Middle frontal gyrus (tissue), 1 donor: ENCODE data around the gene RAP1GDS1.
A peak's percentile ranks its signal among the peaks of the same experiment; 100 is the strongest.

ENCODE experiments used
- DNase-seq: peaks from one replicate; pipeline ENCODE4 v3.0.0-alpha.2; 2015; ENCODE audit warnings: low spot score; ENCODE audit errors: extremely low spot score

Gene RAP1GDS1, protein sequence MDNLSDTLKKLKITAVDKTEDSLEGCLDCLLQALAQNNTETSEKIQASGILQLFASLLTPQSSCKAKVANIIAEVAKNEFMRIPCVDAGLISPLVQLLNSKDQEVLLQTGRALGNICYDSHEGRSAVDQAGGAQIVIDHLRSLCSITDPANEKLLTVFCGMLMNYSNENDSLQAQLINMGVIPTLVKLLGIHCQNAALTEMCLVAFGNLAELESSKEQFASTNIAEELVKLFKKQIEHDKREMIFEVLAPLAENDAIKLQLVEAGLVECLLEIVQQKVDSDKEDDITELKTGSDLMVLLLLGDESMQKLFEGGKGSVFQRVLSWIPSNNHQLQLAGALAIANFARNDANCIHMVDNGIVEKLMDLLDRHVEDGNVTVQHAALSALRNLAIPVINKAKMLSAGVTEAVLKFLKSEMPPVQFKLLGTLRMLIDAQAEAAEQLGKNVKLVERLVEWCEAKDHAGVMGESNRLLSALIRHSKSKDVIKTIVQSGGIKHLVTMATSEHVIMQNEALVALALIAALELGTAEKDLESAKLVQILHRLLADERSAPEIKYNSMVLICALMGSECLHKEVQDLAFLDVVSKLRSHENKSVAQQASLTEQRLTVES

DNA sequence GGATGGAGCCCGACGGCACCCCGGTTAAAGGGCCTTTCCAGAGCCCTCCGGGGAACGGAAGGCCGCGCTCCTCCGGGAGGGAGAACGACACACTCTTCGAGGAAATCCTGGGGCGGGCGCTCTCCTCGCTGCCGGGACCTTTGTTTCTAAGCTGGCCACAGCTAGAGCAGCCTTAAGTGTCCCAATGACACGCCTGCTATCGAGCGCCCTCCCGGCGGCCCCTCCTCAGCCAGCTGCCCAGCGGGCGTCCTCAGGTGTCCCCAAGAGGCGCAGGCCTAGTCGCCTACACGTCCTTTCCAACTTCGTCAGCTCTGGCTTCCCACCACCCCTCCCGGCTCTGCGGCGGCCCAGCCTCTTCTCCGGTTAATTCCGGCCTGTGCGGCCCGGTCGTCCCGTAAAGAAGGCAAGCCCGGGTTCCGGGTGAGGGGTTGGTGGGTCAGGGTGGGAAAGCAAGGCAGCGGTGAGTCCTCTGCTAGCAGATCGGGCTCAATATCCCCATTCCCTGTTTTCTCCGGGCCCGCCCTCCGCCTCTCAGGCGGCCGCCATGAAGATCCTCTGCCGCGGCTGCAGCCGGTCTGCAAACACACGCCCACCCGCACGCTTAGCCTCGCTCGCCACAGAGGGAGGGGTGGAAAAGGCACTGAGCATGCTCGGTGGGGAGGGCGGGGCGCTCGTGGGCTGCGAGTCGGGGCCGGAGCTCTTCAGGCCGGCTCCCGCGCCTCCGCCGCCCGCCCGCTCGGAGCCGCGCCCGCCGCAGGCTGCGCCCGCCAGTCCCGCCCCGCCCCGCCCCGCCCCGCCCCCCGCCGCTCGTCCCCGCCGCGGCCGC lies at the start of gene RAP1GDS1:
Gene RAP1GDS1 (plus strand): TSS at position 806 of the 826 bp plus-strand sequence. CDS start 182 bp downstream, outside the sequence.
- DNase-seq = peak; percentile 93

DNA sequence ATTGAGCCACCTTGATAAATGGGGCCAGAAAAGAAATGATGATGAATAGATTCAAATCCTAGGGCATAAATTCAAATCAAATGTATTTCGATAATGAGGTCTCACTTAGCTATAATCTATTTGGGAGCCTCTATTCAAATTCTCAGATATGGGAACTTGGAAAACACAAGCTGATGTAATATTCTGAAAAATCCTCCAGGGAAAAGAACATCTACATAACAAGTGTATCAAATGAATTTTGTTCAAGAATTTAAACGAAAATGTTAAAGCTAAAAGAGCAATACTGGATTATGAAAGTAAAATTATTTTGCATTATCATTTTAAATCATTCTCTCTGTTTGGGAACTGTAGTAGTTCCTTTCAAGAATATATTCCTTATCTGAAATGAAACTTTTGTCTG lies 38.9 kb upstream of the RAP1GDS1 start:
- no peak for DNase-seq

DNA sequence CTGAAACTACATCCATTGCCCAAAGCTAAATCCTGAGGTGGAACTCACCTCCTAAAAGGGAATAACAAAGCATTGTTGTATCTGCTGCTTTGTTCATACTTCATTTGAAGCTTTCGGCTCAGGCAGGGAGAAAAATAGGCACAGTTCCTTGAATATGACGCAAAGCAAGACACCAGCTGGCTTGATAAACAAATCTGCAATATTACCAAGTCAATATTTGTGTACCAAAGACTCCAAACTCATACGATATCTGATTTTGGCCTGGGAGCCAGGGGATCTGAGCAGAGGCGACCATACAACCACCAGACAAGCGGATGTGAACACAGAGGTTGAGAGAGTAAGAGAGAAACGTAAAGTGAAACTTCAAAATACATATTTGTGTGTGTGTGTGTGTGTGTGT lies 34.8 kb upstream of the RAP1GDS1 start:
- no peak for DNase-seq

DNA sequence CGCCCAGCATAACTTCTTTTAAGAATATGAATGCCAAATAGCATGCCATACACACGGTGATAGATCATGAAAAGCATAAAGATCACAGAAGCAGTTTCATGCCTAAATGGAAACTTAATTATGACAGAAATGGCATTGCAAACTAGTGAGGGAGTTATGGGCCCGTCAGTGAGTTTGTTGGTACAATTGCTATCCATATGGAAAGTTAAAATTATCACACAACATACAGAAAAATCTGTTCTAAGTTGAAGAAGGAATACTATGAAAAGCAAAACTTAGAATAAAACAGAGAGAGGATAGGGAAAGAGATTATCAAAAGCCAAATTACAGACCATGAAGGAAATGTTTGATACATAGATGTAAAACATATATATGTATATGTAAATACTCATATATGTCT lies 30.2 kb upstream of the RAP1GDS1 start:
- DNase-seq = no peak

DNA sequence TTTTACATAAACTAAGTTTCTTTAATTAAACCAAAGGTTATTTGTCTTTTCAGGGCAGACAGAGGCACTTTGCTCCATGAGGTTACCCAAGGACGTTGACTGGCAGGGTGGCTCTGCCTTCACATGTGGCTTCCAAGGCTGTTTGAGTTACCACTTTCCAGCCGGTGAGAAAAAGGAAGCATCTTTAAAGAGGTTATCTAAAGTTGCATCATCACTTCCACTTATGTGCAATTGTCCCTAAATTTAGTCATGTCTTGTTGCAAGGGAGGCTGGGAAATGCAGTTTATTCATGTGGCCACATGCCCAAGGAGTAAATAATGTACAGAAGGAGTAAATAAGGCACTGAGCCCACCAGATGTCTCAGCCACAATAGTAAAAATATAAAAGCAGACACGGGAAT lies 29.0 kb upstream of the RAP1GDS1 start:
- DNase-seq = no peak

DNA sequence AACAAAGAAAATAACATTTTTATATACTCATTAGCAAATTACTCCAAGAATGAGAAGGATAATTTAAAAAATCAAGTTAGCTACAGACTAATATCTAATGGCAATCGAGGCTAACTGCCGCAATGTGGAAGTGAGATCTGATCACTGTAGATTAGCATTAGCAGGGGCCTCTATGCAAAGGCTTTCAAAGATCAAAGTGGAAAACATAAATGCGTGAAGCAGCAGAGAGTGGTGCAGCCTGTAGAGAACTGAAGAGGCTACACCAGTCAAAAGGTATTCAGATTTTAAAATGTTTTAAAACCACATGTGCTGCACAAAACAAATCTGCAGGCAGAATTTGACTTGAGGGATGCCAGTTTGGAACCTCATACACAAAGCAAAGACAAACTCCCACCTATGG lies 24.0 kb upstream of the RAP1GDS1 start:
- DNase-seq = no peak

DNA sequence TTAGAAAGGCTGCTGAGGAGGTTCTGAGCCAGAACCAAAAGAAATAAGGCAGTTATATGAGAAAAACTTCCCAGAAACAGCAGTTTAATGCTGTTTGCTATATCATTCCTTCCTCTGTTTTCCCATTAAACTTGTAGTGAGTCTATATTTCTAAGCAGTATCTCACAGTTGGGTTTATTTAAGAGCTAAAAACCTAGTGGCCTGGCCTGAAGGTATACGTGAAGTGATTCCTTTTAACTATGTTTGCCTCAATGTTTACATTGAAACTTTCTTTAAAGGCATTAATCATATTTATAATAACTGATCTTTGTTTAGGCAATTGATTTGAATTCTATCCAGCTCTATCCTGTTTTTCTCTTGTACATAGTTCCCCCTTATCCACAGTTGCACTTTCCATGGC lies 19.1 kb upstream of the RAP1GDS1 start:
- no peak for DNase-seq

DNA sequence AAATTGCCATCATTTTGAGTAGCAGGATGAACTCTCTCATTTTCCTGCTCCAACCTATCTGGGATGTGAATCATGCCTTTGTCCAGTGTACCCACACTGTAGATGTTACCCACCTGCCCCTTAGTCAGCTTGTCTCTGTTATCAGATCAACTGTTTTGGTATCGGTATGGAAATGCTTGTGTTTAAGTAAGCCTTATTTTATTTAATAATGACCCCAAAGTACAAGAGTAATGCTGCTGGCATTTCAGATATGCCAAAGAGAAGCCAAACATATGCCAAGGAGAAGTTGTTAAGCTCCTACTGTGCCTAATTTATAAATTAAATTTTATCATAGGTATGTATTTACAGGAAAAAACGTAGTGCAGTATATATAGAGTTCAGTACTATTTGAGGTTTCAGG lies 18.6 kb upstream of the RAP1GDS1 start:
- DNase-seq = no peak

DNA sequence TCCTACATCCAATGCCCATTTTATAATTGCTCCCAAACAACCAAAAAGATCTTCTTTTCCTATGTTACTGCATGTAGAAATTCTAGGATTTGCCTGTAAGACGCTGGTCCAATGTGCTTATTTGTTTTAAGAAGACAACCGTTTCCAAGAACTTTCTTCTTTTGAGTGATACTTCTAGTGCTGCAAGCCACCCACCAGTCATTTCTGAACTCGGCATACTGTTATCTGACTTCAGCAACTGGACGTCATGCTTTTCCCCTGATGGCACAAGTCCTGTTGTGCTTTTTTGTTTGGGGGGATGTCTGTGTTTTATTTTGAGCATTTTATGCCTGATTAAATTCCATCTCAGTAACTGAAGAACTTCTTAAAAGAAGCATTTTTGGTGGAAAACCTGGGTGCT lies 16.0 kb upstream of the RAP1GDS1 start:
- no peak for DNase-seq

DNA sequence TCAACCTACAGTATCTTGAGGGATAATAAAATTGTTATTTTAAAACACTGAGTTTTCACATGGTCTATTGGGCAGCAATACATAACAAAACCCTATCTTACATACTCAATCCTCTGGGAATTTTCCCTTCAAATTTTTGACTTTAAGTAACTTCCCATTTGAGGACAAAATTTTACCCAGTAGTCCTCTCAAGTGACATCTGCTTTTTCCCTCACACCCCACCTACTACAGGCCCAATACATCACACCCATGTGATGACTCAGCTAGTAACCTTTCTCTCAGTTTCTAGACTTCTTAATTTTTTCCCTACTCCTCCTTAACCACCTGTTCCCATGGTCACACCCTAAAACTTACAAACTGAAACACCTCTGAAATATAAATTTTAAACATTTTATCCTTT lies 12.2 kb upstream of the RAP1GDS1 start:
- no peak for DNase-seq

DNA sequence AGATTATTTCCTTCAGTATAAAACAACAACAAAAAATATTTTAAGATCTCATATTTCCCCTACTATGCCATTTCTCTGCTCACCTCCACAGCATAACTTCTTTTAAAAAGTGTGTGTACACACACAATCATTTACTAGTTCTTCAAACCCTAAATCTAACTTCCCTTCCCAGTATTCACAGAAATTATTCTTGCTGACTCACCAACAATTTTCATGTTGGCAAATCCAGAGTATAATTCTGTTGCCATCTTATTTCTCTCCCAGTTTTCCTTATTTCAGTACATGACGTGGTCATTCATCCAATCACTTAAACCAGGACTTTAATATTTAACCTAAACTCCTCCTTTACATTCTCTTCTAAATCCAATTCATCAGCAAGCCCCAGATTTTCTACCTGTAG lies 11.4 kb upstream of the RAP1GDS1 start:
- DNase-seq = no peak

DNA sequence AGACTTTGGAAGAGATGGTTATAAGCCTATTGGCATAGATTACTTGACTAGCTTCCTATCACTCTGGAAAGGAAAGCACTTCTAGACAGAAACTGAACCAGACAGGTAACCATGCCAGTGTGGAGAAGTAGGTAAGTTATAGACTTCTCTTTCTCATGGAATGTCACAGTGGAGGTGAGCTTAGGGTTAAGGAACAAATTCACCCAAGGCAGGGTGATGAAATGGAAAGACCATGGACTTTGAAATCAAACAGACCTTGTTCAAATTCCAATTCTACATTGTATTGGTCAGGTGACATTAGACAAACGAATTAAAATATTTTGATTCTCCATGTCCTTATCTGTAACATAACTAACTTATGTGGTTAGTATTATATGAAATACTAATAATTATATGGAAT lies 7.7 kb upstream of the RAP1GDS1 start:
- no peak for DNase-seq

DNA sequence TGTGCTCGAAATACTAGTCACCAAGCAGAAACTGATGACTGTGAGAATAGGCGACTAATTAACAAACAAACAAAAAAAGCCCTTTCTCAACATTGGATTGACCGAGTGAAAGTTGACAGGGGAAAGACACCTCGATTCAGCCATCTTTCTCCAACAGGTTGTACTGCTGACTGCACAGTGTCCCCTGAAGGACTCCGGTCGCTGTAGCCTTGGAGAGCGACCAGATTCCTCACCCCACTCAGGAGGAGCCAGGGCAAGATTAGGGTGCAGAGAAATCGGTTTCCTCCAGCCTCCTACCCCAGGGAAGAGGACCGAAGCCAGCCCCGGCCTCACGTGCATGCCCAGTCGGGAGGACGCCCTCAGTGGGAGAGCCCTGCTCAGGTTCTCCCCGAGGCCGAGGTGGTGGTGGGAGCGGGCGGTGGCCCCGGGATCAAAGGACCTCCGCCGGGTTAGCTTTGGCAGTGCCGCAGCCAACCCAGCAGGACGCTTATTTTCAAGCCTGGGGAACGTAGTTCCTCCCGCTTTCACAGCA lies 1.1 kb upstream of the RAP1GDS1 start:
- peak; percentile 6 for DNase-seq

DNA sequence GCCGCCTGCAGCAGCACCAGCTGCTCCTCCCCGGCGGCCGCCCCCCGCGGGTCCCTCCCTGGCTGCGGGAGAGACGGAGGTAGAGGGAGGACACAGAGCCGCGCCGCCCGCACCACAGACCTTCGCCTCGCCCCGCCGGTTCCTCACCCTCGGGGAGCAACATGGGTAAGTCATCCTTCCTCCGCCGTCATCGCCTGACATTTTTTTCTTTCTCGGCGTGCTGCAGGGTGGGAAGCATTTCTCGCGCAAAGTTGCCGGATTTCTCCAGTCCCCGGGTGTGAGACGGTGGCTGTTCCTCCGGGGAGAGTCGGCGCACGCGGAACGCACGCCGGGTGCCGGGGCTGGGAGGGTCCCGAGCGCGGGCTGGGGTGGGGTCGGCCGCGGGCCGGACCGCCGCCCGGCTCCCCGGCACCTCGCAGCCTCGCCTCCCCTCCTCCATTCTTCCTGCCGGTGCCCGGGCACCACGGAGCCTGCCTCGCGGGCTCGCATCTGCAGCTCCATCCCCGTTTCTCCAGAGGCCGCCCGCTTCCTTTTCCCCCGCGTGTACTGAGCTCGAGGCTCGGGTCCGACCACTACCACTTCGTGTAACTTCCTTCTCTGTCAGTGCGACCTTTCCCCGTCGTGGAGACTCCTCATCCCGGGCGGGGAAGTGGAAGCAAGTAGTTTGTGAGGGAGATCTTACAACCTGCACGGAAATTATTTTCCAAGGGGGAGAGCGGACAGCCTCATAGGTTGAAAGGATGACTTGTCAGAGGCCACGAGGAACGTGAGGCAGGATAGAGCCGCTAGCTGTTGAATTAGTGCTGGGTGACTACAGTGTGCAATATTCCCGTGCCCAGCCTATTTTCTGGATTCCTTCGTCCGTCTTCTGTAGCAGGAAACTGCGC lies 464 bp downstream of the RAP1GDS1 start:
- DNase-seq = no peak

DNA sequence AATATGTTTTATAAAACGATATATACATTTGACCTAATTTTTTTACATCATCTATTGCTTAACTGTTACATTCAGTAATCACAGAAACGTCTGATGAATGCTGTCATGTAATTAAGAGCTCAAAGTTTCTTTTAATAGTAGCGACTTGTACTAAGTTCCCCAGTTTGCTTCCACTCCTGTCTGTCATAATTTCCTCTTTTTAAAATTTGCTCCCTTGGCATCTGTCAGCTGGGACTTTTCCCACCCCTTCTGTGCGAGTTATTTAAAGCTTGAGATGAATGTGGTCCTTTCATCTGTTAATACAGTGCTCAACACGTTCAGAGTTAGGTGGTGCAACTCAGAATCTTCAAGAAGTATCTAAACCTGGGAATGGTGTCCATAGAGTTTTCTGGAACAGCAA lies 1.2 kb downstream of the RAP1GDS1 start:
- no peak for DNase-seq

DNA sequence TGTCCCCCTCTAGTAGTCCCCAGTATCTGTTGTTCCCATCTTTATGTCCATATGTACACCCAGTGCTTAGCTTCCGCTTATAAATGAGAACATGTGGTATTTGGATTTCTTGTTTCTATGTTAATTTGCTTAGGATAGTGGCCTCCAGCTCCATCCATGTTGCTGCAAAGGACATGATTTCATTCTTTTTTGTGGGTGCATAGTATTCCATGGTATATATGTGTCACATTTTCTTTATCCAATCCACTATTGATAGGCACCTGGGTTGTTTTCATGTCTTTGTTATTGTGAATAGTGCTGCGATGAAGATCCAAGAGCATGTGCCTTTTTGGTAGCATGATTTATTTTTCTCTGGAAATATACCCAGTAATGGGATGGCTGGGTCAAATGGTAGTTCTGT lies 6.3 kb downstream of the RAP1GDS1 start:
- DNase-seq = no peak

DNA sequence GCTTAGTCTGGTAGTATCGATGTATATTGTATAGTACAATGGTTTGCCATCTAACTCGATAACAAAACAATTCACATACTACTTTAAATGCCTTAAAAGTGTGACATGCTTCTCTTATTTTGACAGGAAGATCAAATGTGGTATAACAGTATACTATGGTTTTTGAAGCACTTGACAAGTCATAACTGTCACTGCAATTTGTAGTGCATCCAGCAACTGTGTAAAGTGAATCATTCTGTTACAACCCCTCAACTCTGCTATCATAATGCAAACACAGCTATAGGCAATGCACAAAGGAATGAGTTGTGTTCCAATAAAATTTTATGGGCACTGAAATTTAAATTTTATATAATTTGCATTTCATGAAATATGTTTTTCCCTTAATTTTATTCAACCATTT lies 14.0 kb downstream of the RAP1GDS1 start:
- no peak for DNase-seq

DNA sequence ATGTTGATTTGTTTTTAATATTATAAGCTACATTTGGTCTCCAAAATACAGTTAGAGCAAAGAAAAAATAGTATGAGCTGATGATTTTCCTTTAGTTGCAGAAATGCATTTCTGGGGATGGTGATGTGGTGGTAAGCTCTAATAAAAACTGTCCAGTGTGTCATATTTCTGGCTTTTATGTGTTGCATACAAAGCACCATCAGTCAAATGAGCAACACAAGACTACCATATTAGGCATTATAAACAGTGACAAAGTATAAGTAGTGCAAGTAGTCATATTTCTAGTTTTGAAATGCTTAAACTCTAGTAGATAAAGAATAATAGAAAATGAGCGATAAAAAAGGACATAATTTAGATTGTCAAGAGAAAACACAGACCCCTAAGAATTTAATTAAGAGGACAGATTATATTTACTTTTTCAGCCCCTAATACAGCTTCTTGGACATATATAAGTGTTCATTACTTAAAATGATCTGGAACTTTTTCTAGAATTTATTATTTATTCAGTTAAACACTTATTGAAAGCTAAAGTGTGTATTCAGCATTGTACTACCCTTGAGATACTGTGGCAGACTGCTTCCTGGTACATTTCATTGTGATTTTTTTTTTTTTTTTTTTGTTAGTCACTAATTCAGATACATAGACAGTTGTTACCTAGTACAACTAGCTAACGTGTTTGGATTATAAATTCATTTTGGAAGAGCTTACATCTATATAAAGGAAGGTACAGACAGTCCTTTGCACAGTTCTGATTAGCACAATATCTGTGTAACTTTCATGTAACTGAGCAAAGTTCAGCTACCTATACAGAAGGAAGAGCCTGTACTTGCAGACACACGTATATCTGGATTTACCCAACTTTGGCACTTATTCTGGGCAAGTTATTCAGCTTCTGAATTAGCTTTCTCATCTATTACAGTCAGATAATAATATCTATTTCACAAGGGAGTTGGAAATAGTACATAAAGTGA lies 22.3 kb downstream of the RAP1GDS1 start:
- DNase-seq = no peak

DNA sequence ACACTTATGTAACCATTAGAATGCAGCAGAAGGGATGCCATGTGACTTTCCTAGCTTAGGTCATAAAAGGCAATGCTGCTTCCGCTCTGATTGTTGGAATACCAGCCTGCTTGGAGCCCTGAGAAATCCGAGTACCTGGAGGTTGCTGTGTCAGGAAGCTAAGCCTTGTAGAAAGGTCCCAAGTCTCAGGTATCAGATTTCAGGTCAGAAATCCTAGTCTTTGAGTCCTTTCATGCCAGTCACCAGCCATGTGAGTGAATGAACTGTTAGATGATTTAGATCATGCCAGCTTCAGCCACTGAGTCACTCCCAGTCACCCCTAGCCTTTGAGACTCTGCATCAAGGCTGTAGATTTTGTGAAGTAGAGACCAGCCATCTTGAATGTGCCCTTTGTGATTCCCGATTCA lies 23.5 kb downstream of the RAP1GDS1 start:
- DNase-seq = no peak

DNA sequence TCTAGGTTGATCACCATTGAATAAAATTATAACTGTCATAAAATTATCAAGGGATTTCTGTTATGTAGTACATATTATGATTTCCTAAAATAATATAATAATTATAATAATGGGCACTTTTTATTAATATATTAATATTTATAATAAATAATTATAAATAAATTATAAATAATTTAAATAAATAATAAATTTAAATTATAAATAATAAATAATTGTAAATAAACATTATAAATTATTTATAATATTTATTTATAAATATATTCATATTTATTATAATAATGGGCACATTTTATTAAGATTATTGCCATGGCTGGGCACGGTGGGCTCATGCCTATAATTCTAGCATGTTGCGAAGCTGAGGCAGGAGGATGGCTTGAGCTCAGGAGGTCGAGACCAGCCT lies 24.5 kb downstream of the RAP1GDS1 start:
- DNase-seq = no peak
